Caco-2 (cell line): ENCODE data around the gene KRTAP21-3. TPM values are rescaled to one million over a fixed set of nuclear protein-coding genes. Genes with fewer than 3 reads are reported as not detected.

Experiments used
- BruUV-seq: library from RNA; stranded (reverse); fragments of 400-500 nt; replicated peaks from 2 replicates; lab custom pipeline; 2021; lab: Mats Ljungman, UMichigan
- CTCF ChIA-PET: fragments of 300-600 bp; sonication (Branson Sonifier 250); formaldehyde crosslinking; loops from one replicate; lab custom pipeline; 2022; ENCODE audit warnings: antibody characterized with exemption; lab: Charles Lee
- POLR2A ChIA-PET: fragments of 300-600 bp; sonication (Branson Sonifier 250); formaldehyde crosslinking; loops from one replicate; lab custom pipeline; 2022; ENCODE audit warnings: antibody characterized with exemption; lab: Charles Lee
- DNase-seq, 2 experiments: peaks; one replicate each; pipeline versions ENCODE4 v3.0.0 to v3.0.0-alpha.2; 2020 to 2022
- H3K27me3 ChIP-seq: replicated peaks from 2 replicates; pipeline ENCODE4 v1.6.0; 2011; ENCODE audit warnings: low read length; ENCODE audit not compliant: control insufficient read depth, insufficient read depth
- H3K36me3 ChIP-seq: 2 replicates; pipeline ENCODE4 v1.5.1; 2011; ENCODE audit warnings: low read length; ENCODE audit not compliant: control insufficient read depth, insufficient read depth
- H3K4me1 ChIP-seq: fragments of 250-450 bp; sonication (Bioruptor Pico); 2 replicates; pipeline ENCODE4 v1.5.1; 2020; ENCODE audit warnings: mild to moderate bottlenecking
- H3K4me3 ChIP-seq: 2 replicates; pipeline ENCODE4 v1.5.1; 2011; ENCODE audit warnings: low read depth, mild to moderate bottlenecking, control low read depth, low read length
- H3K9me3 ChIP-seq: fragments of 250-450 bp; sonication (Bioruptor Pico); 2 replicates; pipeline ENCODE4 v1.5.1; 2020; ENCODE audit warnings: mild to moderate bottlenecking, moderate library complexity
- H3K27ac Mint-ChIP-seq: one replicate; pipeline ENCODE4 v1.8.0; 2022; ENCODE audit warnings: mixed read lengths; ENCODE audit not compliant: unreplicated experiment
- H3K27me3 Mint-ChIP-seq: one replicate; pipeline ENCODE4 v1.8.0; 2022; ENCODE audit warnings: mixed read lengths; ENCODE audit not compliant: insufficient read depth, unreplicated experiment
- H3K36me3 Mint-ChIP-seq: one replicate; pipeline ENCODE4 v1.8.0; 2022; ENCODE audit warnings: mild to moderate bottlenecking, mixed read lengths; ENCODE audit not compliant: insufficient read depth, unreplicated experiment
- H3K4me1 Mint-ChIP-seq: one replicate; pipeline ENCODE4 v1.8.0; 2022; ENCODE audit warnings: low read depth, mixed read lengths; ENCODE audit not compliant: unreplicated experiment
- H3K4me3 Mint-ChIP-seq: one replicate; pipeline ENCODE4 v1.8.0; 2022; ENCODE audit warnings: mild to moderate bottlenecking, moderate library complexity, mixed read lengths; ENCODE audit not compliant: unreplicated experiment
- H3K9me3 Mint-ChIP-seq: one replicate; pipeline ENCODE4 v1.8.0; 2022; ENCODE audit warnings: mixed read lengths; ENCODE audit not compliant: unreplicated experiment
- CTCF ChIP-seq, 2 experiments: fragments of 200-600 bp in 1 of 2; IDR thresholded peaks; 1 replicate in 1 of 2; 2 replicates in 1 of 2; pipeline versions ENCODE4 v1.5.1 to v1.8.0; 2011 to 2022; ENCODE audit warnings: antibody characterized with exemption in 1 of 2, control low read depth in 1 of 2, inconsistent platforms in 1 of 2, low read depth in 1 of 2, low read length in 1 of 2, mild to moderate bottlenecking in 1 of 2, moderate library complexity in 1 of 2; ENCODE audit not compliant: insufficient read depth in 1 of 2, severe bottlenecking in 1 of 2, unreplicated experiment in 1 of 2
- intact Hi-C: fragments of 100-400 bp; cut with micrococcal nuclease; formaldehyde crosslinking; loops from one replicate; pipeline ENCODE4 v1.10.0; 2022; ENCODE audit not compliant: unreplicated experiment
- total RNA-seq: library from RNA; stranded (reverse); gene quantifications from 2 replicates; pipeline ENCODE4 v1.2.3, GENCODE V29; 2022

KRTAP21-3 gene
- total RNA-seq, 1 experiment from 2014 or later: not detected

GRCh38 chr21:30747159-30747558, 28.6 kb upstream of the KRTAP21-3 start, which contains the start of gene KRTAP21-2:
TSS of gene KRTAP21-2 (minus strand) at chr21:30747259. CDS start at chr21:30747202, 57 bp downstream.
- no peak for TF ChIP-seq CTCF (IDR thresholded peaks at IDR 0.05; ENCODE audit: insufficient read depth in 1 of 2, low read depth in 1 of 2, low read length in 1 of 2, severe bottlenecking in 1 of 2, unreplicated experiment in 1 of 2)
- intact Hi-C loops: no loop called here
- Histone ChIP-seq H3K4me3 (no peak within 1 kb of the TSS), H3K27me3 (no peaks in the 10 kb centered on the region), H3K4me1 (no peaks in the 10 kb centered on the region), H3K36me3 (no peaks in the 10 kb centered on the region), H3K9me3 (no peaks in the 10 kb centered on the region)
- Mint-ChIP-seq H3K36me3 (no peaks in the 10 kb centered on the region), H3K4me3 (no peak within 1 kb of the TSS), H3K9me3 (no peaks in the 10 kb centered on the region), H3K27ac (no peak within 1 kb of the TSS), H3K27me3 (no peaks in the 10 kb centered on the region), H3K4me1 (no peaks in the 10 kb centered on the region)
- CTCF ChIA-PET: no interaction called here
- no TSS peak for BruUV-seq
- POLR2A ChIA-PET: no interaction called here
- DNase-seq: no peak

GRCh38 chr21:30740462-30740861, 21.9 kb upstream of the KRTAP21-3 start:
- CTCF ChIA-PET: no interaction called here
- Histone ChIP-seq H3K4me3 (no peak overlapping the region), H3K4me1 (no peaks in the 10 kb centered on the region), H3K36me3 (no peaks in the 10 kb centered on the region), H3K27me3 (no peaks in the 10 kb centered on the region), H3K9me3 (no peaks in the 10 kb centered on the region)
- Mint-ChIP-seq H3K4me3 (no peak overlapping the region), H3K27me3 (no peaks in the 10 kb centered on the region), H3K27ac (no peak overlapping the region), H3K4me1 (no peaks in the 10 kb centered on the region), H3K9me3 (no peaks in the 10 kb centered on the region), H3K36me3 (no peaks in the 10 kb centered on the region)
- TF ChIP-seq CTCF (IDR thresholded peaks at IDR 0.05; ENCODE audit: insufficient read depth in 1 of 2, low read depth in 1 of 2, low read length in 1 of 2, severe bottlenecking in 1 of 2, unreplicated experiment in 1 of 2): no peak
- POLR2A ChIA-PET: no interaction called here
- no TSS peak for BruUV-seq
- DNase-seq: no peak
- intact Hi-C loops: no loop called here

- H3K9me3 ChIP-seq: no peaks in the 10 kb centered on the region
- ChIA-PET POLR2A (no interaction called here), CTCF (no interaction called here)
- H3K27me3 Mint-ChIP-seq: peaks cover 6% of the 10 kb centered on the region
- no peaks in the 10 kb centered on the region for H3K9me3 Mint-ChIP-seq
- no TSS peak for BruUV-seq
- H3K27me3 ChIP-seq: no peaks in the 10 kb centered on the region
- DNase-seq: no peak
- H3K27ac Mint-ChIP-seq: no peak overlapping the region
- H3K4me1 Mint-ChIP-seq: no peaks in the 10 kb centered on the region
- intact Hi-C loops: no loop called here
- H3K4me1 ChIP-seq: no peaks in the 10 kb centered on the region
- H3K4me3 Mint-ChIP-seq: no peak overlapping the region
- no peak for TF ChIP-seq CTCF (IDR thresholded peaks at IDR 0.05; ENCODE audit: insufficient read depth in 1 of 2, low read depth in 1 of 2, low read length in 1 of 2, severe bottlenecking in 1 of 2, unreplicated experiment in 1 of 2)
- no peaks in the 10 kb centered on the region for H3K36me3 Mint-ChIP-seq
- no peaks in the 10 kb centered on the region for H3K36me3 ChIP-seq
- H3K4me3 ChIP-seq: no peak overlapping the region
These were observed 14.4 kb upstream of the KRTAP21-3 start for GRCh38 chr21:30733026-30733425.
